ENCODE measurements around the gene SHANK3. TPM values are rescaled to one million over a fixed set of nuclear protein-coding genes. Genes with fewer than 3 reads are reported as not detected.

The SHANK3 gene
- total RNA-seq, 6 experiments from 2014 or later, result 0.65 to 0.97 (median 0.68) TPM

DNA sequence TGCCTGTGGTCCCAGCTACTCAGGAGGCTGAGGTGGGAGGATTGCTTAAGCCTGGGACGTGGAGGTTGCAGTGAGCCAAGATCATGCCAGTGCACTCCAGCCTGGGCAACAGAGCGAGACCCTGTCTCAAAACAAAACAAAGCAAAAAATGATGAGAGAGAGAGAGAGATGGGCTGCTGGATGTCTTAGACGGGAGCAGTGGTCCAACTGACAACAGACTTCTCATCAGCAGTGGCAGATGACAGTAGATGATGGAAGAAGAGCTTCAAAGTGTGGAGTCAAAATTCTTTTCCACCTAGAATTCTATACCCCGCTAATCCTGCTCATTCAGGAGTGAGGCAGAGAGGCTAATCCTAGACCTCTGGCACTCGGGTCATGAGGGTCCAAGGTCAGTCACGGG, 36.4 kb downstream of the SHANK3 start:
- H3K36me3 Mint-ChIP-seq (ENCODE audit: low read depth), result no peaks in the 10 kb centered on the region
- H3K4me1 Mint-ChIP-seq (ENCODE audit: low read depth), result no peaks in the 10 kb centered on the region
- peaks cover 20% of the 10 kb centered on the region for H3K27me3 Mint-ChIP-seq (ENCODE audit: insufficient read depth)
- H3K9me3 Mint-ChIP-seq, result no peaks in the 10 kb centered on the region
- TF ChIP-seq, protein P1, sequence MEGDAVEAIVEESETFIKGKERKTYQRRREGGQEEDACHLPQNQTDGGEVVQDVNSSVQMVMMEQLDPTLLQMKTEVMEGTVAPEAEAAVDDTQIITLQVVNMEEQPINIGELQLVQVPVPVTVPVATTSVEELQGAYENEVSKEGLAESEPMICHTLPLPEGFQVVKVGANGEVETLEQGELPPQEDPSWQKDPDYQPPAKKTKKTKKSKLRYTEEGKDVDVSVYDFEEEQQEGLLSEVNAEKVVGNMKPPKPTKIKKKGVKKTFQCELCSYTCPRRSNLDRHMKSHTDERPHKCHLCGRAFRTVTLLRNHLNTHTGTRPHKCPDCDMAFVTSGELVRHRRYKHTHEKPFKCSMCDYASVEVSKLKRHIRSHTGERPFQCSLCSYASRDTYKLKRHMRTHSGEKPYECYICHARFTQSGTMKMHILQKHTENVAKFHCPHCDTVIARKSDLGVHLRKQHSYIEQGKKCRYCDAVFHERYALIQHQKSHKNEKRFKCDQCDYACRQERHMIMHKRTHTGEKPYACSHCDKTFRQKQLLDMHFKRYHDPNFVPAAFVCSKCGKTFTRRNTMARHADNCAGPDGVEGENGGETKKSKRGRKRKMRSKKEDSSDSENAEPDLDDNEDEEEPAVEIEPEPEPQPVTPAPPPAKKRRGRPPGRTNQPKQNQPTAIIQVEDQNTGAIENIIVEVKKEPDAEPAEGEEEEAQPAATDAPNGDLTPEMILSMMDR (IDR thresholded peaks at IDR 0.05), result no peak
- H3K4me3 Mint-ChIP-seq, result no peak overlapping the region
- no peak for DNase-seq
- no peak overlapping the region for H3K27ac Mint-ChIP-seq

DNA sequence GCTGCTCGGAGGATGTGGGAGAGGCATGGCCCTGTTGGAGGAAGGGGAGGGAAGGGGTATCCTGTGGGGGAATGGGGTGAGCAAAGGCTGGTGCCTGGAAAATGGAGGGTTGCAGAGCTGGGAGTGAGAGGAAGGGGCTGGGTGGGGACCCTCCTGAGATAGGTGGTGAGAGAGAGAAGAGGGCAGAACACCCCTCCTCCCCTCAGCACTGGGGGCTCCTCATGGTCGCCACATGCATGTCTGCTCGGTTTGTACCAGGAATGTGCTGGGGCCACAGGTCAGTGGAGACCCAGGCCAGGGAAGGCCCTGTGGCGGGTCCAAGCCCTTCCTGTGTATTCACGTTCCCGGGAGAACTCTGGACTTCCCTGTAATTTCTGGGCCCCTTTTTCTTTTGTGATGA, 37.6 kb downstream of the SHANK3 start:
- Mint-ChIP-seq H3K4me1 (ENCODE audit: low read depth) (no peaks in the 10 kb centered on the region), H3K27me3 (ENCODE audit: insufficient read depth) (peaks cover 22% of the 10 kb centered on the region), H3K4me3 (no peak overlapping the region), H3K9me3 (no peaks in the 10 kb centered on the region), H3K27ac (no peak overlapping the region), H3K36me3 (ENCODE audit: low read depth) (no peaks in the 10 kb centered on the region)
- TF ChIP-seq, protein P1 (IDR thresholded peaks at IDR 0.05), result no peak
- no peak for DNase-seq

DNA sequence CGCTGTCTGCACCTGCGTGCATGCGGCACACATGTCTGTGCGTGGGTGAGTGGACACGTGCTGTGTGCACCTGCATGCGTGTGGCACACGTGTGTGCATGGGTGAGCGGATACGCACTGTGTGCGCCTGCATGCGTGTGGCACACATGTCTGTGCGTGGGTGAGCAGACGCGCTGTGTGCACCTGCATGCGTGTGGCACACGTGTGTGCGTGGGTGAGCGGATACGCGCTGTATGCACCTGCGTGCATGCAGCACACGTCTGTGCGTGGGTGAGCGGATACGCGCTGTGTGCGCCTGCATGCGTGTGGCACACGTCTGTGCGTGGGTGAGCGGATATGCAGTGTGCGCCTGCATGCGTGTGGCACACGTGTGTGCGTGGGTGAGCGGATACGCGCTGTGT, 38.3 kb downstream of the SHANK3 start:
- Mint-ChIP-seq H3K27ac (no peak overlapping the region), H3K4me3 (no peak overlapping the region), H3K9me3 (no peaks in the 10 kb centered on the region), H3K4me1 (ENCODE audit: low read depth) (no peaks in the 10 kb centered on the region), H3K36me3 (ENCODE audit: low read depth) (no peaks in the 10 kb centered on the region), H3K27me3 (ENCODE audit: insufficient read depth) (peaks cover 22% of the 10 kb centered on the region)
- TF ChIP-seq, protein P1 (IDR thresholded peaks at IDR 0.05), result no peak
- DNase-seq, result no peak

DNA sequence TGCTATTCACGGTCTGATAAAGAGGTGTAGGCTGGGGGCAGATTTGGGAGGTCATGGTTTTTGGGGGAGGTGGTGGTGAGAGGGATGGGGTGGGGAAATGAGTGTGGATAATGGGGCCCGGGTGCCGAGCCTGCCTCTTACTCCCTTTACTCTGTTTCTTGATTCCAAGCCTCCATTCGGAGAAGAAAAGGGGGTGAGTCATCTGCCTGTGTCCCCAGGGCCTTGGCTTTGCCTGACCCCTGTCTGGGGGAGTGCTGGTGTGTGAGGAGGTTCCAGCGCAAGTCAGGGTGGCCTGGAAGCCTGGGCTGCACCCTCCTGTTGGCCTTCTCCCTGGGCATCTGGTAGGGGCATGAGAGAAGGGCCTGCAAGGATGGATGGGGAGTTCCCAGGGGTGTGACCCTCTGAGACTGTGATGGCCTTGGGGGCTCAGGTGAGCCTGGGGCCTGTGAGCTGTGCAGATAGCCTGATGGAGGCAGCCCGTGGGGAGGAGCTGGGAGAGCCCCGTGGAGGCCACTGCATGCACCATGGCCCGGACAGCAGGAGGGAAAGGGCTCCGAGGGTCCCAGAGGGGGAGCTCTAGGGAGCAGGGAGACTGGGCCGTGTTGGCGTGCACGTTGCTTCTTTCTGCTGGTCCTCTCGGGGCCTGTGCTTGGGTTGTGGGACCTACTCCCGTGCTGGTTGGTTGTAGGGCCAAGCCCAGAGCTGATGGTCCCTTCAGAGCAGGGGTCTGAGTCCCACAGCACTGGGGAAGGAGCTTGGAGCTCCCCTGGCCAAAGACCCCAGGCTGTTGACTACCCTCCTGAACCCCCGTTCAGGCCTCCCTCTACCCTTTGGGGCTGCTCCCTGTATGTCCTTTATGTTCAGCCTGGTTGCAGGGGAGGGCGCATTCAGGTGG, 39.1 kb downstream of the SHANK3 start:
- no peaks in the 10 kb centered on the region for H3K4me1 Mint-ChIP-seq (ENCODE audit: low read depth)
- no peak overlapping the region for H3K27ac Mint-ChIP-seq
- H3K4me3 Mint-ChIP-seq, result no peak overlapping the region
- H3K9me3 Mint-ChIP-seq, result no peaks in the 10 kb centered on the region
- TF ChIP-seq, protein P1 (IDR thresholded peaks at IDR 0.05), result no peak
- H3K27me3 Mint-ChIP-seq (ENCODE audit: insufficient read depth), result peaks cover 29% of the 10 kb centered on the region
- no peak for DNase-seq
- no peaks in the 10 kb centered on the region for H3K36me3 Mint-ChIP-seq (ENCODE audit: low read depth)

DNA sequence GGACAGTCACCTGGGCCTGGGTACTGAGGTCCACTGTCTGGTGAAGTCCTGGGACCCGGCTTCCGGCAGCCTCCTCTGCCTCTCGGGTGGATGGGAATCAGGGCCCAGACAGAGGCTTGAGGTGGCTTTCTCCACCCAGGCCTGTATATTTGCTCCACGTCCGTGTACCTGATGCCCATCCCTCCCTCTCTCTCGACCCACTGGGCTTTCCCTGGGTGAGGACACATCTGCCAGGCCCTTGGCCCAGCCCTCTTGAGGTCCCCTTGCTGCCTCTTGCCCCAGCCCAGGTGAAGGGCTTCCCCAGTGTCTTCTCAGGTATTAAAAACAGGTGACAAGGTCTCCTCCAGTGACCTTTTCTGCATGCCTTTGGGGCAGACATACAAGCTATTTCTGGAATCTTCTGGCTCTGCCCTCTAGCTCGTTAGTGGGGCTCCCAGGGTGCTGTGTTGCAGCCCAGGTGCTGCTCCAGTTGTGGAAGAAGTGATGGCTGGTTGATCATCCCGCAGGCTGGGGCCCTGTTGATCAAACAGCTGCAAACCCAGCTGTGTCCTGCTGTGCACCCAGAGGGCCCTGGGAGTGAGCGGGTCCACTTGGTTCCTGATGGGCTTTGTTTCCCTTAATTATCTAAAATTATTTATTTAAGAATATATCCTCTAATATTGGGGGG, 39.9 kb downstream of the SHANK3 start:
- TF ChIP-seq, protein P1 (IDR thresholded peaks at IDR 0.05), result no peak
- H3K36me3 Mint-ChIP-seq (ENCODE audit: low read depth), result no peaks in the 10 kb centered on the region
- no peak for DNase-seq
- no peak overlapping the region for H3K4me3 Mint-ChIP-seq
- no peaks in the 10 kb centered on the region for H3K4me1 Mint-ChIP-seq (ENCODE audit: low read depth)
- no peak overlapping the region for H3K27ac Mint-ChIP-seq
- H3K27me3 Mint-ChIP-seq (ENCODE audit: insufficient read depth), result peaks cover 30% of the 10 kb centered on the region
- no peaks in the 10 kb centered on the region for H3K9me3 Mint-ChIP-seq
